ENCODE results near the gene ARMH1. TPM values are rescaled to one million over a fixed set of nuclear protein-coding genes. Genes with fewer than 3 reads are reported as not detected.

Gene ARMH1
- total RNA-seq, 6 donors from 2014 or later = 4.6 to 29.3 (median 13.0) TPM

DNA sequence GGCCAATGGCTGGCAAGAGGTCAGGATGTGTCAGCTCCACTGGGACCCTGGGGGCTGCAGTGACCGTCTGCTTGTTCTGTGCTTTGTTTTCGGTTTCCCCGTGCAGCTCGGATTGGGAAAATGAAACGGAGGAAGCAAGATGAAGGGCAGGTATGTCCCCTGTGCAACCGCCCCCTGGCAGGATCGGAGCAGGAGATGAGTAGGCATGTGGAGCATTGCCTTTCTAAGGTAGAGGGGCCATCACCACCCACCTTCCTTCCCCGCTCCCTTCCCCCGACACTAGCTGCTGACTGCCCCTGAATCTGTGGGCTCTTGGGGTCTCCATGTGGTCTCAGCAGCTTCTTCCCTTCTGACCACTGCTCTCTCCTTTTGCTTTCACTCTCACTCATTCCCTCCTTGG is 39.1 kb upstream of the ARMH1 start:
- no peak for TF ChIP-seq EP300 (IDR thresholded peaks at IDR 0.05)
- no peak for TF ChIP-seq POLR2A (IDR thresholded peaks at IDR 0.05)
- TF ChIP-seq POLR2AphosphoS5 (IDR thresholded peaks at IDR 0.05) = no peak
- no peak for TF ChIP-seq CTCF (IDR thresholded peaks at IDR 0.05)
- ATAC-seq (ENCODE audit: low FRiP score in 2 of 2) (no peak), DNase-seq (no peak)
- Histone ChIP-seq H3K27ac (no peak overlapping the region), H3K9me3 (no peaks in the 10 kb centered on the region), H3K27me3 (no peaks in the 10 kb centered on the region), H3K4me1 (peaks cover 20 to 27% (median 23%) of the 10 kb centered on the region in 4 donors), H3K36me3 (peaks cover 34 to 77% (median 57%) of the 10 kb centered on the region in 4 donors), H3K4me3 (no peak overlapping the region)
- 93 to 96% methylated on average over 8 to 9 of the region's 9 CpGs for WGBS, 2 donors

GRCh38 chr1:44636083-44636687 is 38.3 kb upstream of the ARMH1 start:
- no peak for DNase-seq
- WGBS, 2 donors = 89 to 92% methylated on average over 10 to 14 of the region's 14 CpGs
- TF ChIP-seq EP300 (IDR thresholded peaks at IDR 0.05) (no peak), POLR2A (IDR thresholded peaks at IDR 0.05) (no peak), POLR2AphosphoS5 (IDR thresholded peaks at IDR 0.05) (no peak), CTCF (IDR thresholded peaks at IDR 0.05) (no peak)
- H3K27ac ChIP-seq = no peak overlapping the region
- ATAC-seq (ENCODE audit: low FRiP score in 2 of 2) = no peak
- H3K36me3 ChIP-seq = peaks cover 34 to 84% (median 64%) of the 10 kb centered on the region in 4 donors
- H3K9me3 ChIP-seq = no peaks in the 10 kb centered on the region
- H3K4me1 ChIP-seq = peaks cover 18 to 25% (median 21%) of the 10 kb centered on the region in 4 donors
- no peaks in the 10 kb centered on the region for H3K27me3 ChIP-seq
- H3K4me3 ChIP-seq = no peak overlapping the region

GRCh38 chr1:44636688-44637598 is 37.6 kb upstream of the ARMH1 start:
- 79 to 84% methylated on average over 7 to 13 of the region's 13 CpGs for WGBS, 2 donors
- TF ChIP-seq POLR2AphosphoS5 (IDR thresholded peaks at IDR 0.05) (no peak), EP300 (IDR thresholded peaks at IDR 0.05) (no peak), CTCF (IDR thresholded peaks at IDR 0.05) (no peak), POLR2A (IDR thresholded peaks at IDR 0.05) (no peak)
- Histone ChIP-seq H3K9me3 (no peaks in the 10 kb centered on the region), H3K27ac (no peak overlapping the region), H3K36me3 (peaks cover 36 to 92% (median 72%) of the 10 kb centered on the region in 4 donors), H3K27me3 (no peaks in the 10 kb centered on the region), H3K4me1 (peaks cover 16 to 22% (median 19%) of the 10 kb centered on the region in 4 donors), H3K4me3 (no peak overlapping the region)
- no peak for ATAC-seq (ENCODE audit: low FRiP score in 2 of 2)
- DNase-seq = no peak

DNA sequence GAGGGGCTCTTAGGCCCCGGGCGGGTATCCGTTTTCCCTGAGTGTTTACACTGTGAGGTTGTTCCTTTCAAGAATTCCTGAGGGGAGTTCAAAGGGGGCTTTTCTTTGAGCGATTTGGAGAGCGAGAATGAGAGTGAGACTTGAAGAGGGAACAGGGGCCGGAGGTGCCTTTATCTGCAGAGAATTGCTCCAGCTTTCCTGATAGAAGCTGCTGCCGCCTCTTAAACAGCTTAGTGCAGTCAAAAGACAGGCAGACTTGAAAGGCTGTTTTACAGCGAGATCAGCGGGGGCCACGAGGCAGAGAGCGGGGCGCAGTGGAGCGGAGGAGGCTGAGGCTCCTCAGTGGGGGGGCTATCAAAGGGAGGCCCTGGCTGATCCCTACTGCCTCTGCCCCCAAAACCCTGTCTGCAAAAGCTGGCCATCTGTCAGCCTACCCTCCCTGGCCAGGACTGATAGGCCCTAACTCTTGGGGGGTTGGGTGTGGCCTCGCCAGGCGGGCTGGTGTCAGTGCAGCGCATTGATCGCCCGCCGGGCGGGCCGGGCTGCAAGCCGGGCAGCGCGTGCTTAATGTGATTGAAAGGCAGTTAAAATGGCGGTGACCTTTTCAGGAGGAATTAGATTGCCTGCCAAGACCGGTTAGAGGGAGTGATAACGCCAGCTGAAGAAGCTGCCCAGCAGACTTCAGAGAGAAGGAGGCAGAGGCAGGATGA is 36.7 kb upstream of the ARMH1 start:
- peak in 1 of 2 donors; percentile 72 for DNase-seq
- Histone ChIP-seq H3K36me3 (peaks cover 36 to 98% (median 78%) of the 10 kb centered on the region in 4 donors), H3K9me3 (no peaks in the 10 kb centered on the region), H3K4me1 (peaks cover 11 to 18% (median 15%) of the 10 kb centered on the region in 4 donors), H3K27ac (no peak overlapping the region), H3K4me3 (no peak overlapping the region), H3K27me3 (no peaks in the 10 kb centered on the region)
- no peak for ATAC-seq (ENCODE audit: low FRiP score in 2 of 2)
- 84 to 91% methylated on average over 26 to 27 of the region's 27 CpGs for WGBS, 2 donors
- TF ChIP-seq CTCF (IDR thresholded peaks at IDR 0.05) (no peak), EP300 (IDR thresholded peaks at IDR 0.05) (no peak), POLR2AphosphoS5 (IDR thresholded peaks at IDR 0.05) (no peak), POLR2A (IDR thresholded peaks at IDR 0.05) (no peak)
